ENCODE results near the gene BTBD17. TPM values are rescaled to one million over a fixed set of nuclear protein-coding genes. Genes with fewer than 3 reads are reported as not detected.

BTBD17 gene
- total and polyA plus RNA-seq, 12 donors = not detected

- H3K27ac ChIP-seq = no peak overlapping the region
- intact Hi-C loops (cut with DNase I) = no loop called here
- TF ChIP-seq, protein P1, sequence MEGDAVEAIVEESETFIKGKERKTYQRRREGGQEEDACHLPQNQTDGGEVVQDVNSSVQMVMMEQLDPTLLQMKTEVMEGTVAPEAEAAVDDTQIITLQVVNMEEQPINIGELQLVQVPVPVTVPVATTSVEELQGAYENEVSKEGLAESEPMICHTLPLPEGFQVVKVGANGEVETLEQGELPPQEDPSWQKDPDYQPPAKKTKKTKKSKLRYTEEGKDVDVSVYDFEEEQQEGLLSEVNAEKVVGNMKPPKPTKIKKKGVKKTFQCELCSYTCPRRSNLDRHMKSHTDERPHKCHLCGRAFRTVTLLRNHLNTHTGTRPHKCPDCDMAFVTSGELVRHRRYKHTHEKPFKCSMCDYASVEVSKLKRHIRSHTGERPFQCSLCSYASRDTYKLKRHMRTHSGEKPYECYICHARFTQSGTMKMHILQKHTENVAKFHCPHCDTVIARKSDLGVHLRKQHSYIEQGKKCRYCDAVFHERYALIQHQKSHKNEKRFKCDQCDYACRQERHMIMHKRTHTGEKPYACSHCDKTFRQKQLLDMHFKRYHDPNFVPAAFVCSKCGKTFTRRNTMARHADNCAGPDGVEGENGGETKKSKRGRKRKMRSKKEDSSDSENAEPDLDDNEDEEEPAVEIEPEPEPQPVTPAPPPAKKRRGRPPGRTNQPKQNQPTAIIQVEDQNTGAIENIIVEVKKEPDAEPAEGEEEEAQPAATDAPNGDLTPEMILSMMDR (IDR thresholded peaks at IDR 0.05) = no peak
- peaks cover 0 to 9% (median 0%) of the 10 kb centered on the region in 7 donors for H3K27me3 ChIP-seq
- ATAC-seq (no peak), DNase-seq (no peak)
- H3K36me3 ChIP-seq = no peaks in the 10 kb centered on the region
- 85 to 88% methylated on average over 19 of the region's 19 CpGs for WGBS, 2 donors
- no peaks in the 10 kb centered on the region for H3K4me1 ChIP-seq
- no peak overlapping the region for H3K4me3 ChIP-seq
- peaks cover 0 to under 1% (median 0%) of the 10 kb centered on the region in 11 donors for H3K9me3 ChIP-seq
Observed at GRCh38 chr17:74339537-74340195, 22.0 kb downstream of the BTBD17 start.

DNA sequence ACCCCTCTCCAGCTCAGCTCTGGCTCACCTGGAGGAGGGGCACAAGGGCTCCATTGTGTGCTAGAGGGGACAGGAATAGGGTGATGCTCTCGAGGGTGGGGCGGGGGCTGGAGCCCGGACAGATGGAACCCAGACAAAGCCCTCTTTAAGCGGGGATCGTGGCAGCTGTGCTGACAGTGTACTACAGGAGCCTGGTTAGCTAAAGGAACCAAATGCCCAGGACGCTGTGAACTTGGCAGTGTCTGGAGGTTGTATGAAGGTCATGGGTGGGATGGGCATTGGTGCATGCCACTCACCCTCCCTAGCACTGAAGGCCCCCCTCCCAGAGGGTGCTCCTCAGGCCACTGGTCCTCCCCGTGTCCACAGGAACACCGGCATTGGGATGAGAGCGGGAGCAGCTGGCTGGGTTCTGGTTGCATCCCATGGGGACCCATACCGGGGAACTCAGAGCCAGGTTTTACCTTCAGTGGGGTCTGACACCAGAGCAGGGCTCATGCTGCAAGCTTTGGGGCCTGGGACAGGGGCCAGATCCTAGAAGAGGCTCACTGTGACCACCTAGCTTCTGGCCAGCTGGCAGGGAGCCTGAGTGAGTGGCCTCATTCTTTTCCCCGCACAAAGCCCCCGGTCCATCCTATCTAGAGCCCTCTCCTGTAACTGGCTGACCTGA lies 23.7 kb downstream of the BTBD17 start:
- DNase-seq = no peak
- Histone ChIP-seq H3K36me3 (no peaks in the 10 kb centered on the region), H3K27ac (no peak overlapping the region), H3K4me3 (no peak overlapping the region), H3K4me1 (no peaks in the 10 kb centered on the region), H3K27me3 (peaks cover 0 to 5% (median 0%) of the 10 kb centered on the region in 7 donors), H3K9me3 (peaks cover 0 to 6% (median 0%) of the 10 kb centered on the region in 11 donors)
- WGBS, 2 donors = 58 to 65% methylated on average over 12 of the region's 12 CpGs
- intact Hi-C loops (cut with DNase I) = no loop called here
- ATAC-seq = peak in 3 of 8 donors; percentile 9 to 50 (median 38)
- TF ChIP-seq, protein P1 (IDR thresholded peaks at IDR 0.05) = no peak

DNA sequence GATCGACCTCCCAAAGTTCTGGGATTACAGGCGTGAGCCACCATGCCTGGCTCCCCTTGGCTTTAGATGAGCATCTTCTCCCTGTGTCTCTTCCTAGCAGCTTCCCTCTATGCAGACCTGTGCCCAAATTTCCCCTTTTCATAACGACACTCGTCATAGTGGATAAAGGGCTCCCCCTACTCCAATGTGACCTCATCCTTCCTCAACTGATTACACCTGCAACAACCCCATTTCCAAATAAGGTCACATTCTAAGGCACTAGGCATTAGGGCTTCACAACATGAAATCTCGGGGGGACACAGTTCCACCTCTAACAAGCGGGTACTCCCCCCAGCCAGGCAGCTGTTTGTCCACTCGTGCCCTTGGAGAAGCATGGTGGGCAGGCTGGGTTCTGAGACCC lies 25.4 kb downstream of the BTBD17 start:
- Histone ChIP-seq H3K9me3 (peaks cover 0 to 6% (median 0%) of the 10 kb centered on the region in 11 donors), H3K4me1 (no peaks in the 10 kb centered on the region), H3K27ac (no peak overlapping the region), H3K27me3 (peaks cover 0 to 11% (median 0%) of the 10 kb centered on the region in 7 donors), H3K36me3 (no peaks in the 10 kb centered on the region), H3K4me3 (no peak overlapping the region)
- WGBS, 2 donors = 77 to 81% methylated on average over 7 of the region's 7 CpGs
- DNase-seq = no peak
- no peak for ATAC-seq
- TF ChIP-seq, protein P1 (IDR thresholded peaks at IDR 0.05) = no peak
- intact Hi-C loops (cut with DNase I) = no loop called here

GRCh38 chr17:74335529-74336062 lies 26.1 kb downstream of the BTBD17 start:
- Histone ChIP-seq H3K4me1 (no peaks in the 10 kb centered on the region), H3K27me3 (peaks cover 0 to 11% (median 0%) of the 10 kb centered on the region in 7 donors), H3K27ac (no peak overlapping the region), H3K9me3 (peaks cover 0 to 6% (median 0%) of the 10 kb centered on the region in 11 donors), H3K4me3 (no peak overlapping the region), H3K36me3 (no peaks in the 10 kb centered on the region)
- DNase-seq (no peak), ATAC-seq (no peak)
- intact Hi-C loops (cut with DNase I) = no loop called here
- WGBS, 2 donors = 81 to 84% methylated on average over 5 of the region's 5 CpGs
- TF ChIP-seq, protein P1 (IDR thresholded peaks at IDR 0.05) = no peak

All from heart right ventricle (tissue), 16 donors.